ENCODE results near the gene HS3ST2. TPM values are rescaled to one million over a fixed set of nuclear protein-coding genes. Genes with fewer than 3 reads are reported as not detected.

HS3ST2 gene
- total RNA-seq, 1 donor from 2014 or later: 0.26 TPM

DNA sequence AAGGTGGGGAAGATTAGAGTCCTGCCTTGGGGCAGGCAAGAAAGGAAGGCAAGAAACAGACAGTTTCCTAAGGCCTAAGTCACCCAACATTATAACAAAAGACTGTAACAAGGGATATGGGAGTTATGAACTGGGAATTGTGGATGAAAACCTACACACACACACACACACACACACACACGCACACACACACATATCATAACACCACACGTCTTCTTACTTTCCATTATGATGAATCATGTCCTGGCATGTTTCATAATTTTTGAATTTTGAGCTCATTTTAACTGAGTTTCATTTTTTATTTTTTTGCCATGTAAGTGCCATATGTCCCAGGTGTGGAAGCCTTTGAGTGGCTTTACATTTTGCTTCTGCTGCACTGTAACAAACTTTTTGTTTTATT lies 29.9 kb downstream of the HS3ST2 start:
- TF ChIP-seq, protein P1, sequence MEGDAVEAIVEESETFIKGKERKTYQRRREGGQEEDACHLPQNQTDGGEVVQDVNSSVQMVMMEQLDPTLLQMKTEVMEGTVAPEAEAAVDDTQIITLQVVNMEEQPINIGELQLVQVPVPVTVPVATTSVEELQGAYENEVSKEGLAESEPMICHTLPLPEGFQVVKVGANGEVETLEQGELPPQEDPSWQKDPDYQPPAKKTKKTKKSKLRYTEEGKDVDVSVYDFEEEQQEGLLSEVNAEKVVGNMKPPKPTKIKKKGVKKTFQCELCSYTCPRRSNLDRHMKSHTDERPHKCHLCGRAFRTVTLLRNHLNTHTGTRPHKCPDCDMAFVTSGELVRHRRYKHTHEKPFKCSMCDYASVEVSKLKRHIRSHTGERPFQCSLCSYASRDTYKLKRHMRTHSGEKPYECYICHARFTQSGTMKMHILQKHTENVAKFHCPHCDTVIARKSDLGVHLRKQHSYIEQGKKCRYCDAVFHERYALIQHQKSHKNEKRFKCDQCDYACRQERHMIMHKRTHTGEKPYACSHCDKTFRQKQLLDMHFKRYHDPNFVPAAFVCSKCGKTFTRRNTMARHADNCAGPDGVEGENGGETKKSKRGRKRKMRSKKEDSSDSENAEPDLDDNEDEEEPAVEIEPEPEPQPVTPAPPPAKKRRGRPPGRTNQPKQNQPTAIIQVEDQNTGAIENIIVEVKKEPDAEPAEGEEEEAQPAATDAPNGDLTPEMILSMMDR (IDR thresholded peaks at IDR 0.05; ENCODE audit: insufficient read depth, low read length, severe bottlenecking): no peak
- H3K27me3 ChIP-seq (ENCODE audit: control insufficient read depth, insufficient read depth, low read length): no peaks in the 10 kb centered on the region
- DNase-seq (ENCODE audit: low read depth) (peak; percentile 37), FAIRE-seq (no peak)
- H3K4me3 ChIP-seq (ENCODE audit: low read depth, low read length): no peak overlapping the region
- H3K36me3 ChIP-seq (ENCODE audit: control insufficient read depth, insufficient read depth, low read length): no peaks in the 10 kb centered on the region

- DNase-seq (ENCODE audit: low read depth) (no peak), FAIRE-seq (no peak)
- no peaks in the 10 kb centered on the region for H3K27me3 ChIP-seq (ENCODE audit: control insufficient read depth, insufficient read depth, low read length)
- H3K4me3 ChIP-seq (ENCODE audit: low read depth, low read length): no peak overlapping the region
- TF ChIP-seq, protein P1 (IDR thresholded peaks at IDR 0.05; ENCODE audit: insufficient read depth, low read length, severe bottlenecking): no peak
- H3K36me3 ChIP-seq (ENCODE audit: control insufficient read depth, insufficient read depth, low read length): no peaks in the 10 kb centered on the region
Observed at GRCh38 chr16:22844416-22844815, 30.5 kb downstream of the HS3ST2 start.

DNA sequence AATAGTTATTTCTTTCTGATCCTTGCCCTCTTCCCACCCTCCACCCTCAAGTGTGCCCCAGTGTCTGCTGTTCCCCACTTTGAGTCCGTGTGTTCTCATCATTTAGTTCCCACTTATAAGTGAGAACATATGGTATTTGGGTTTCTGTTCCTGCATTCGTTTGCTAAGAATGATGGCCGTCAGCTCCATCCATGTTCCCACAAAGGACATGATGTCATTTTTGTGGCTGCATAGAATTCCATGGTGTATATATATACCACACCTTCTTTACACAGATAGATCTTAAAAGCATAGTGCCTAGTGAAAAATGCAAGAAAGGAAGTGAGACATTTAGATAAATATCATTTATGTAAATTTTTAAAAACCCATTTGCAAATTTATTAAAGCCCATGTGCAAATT lies 33.1 kb downstream of the HS3ST2 start:
- FAIRE-seq (no peak), DNase-seq (ENCODE audit: low read depth) (no peak)
- TF ChIP-seq, protein P1 (IDR thresholded peaks at IDR 0.05; ENCODE audit: insufficient read depth, low read length, severe bottlenecking): no peak
- Histone ChIP-seq H3K36me3 (ENCODE audit: control insufficient read depth, insufficient read depth, low read length) (no peaks in the 10 kb centered on the region), H3K27me3 (ENCODE audit: control insufficient read depth, insufficient read depth, low read length) (no peaks in the 10 kb centered on the region), H3K4me3 (ENCODE audit: low read depth, low read length) (no peak overlapping the region)

- Histone ChIP-seq H3K27me3 (ENCODE audit: control insufficient read depth, insufficient read depth, low read length) (no peaks in the 10 kb centered on the region), H3K4me3 (ENCODE audit: low read depth, low read length) (no peak overlapping the region), H3K36me3 (ENCODE audit: control insufficient read depth, insufficient read depth, low read length) (no peaks in the 10 kb centered on the region)
- DNase-seq (ENCODE audit: low read depth) (no peak), FAIRE-seq (no peak)
- TF ChIP-seq, protein P1 (IDR thresholded peaks at IDR 0.05; ENCODE audit: insufficient read depth, low read length, severe bottlenecking): no peak
Observed at GRCh38 chr16:22847690-22848089, 33.7 kb downstream of the HS3ST2 start.

GRCh38 chr16:22848451-22848850 lies 34.5 kb downstream of the HS3ST2 start:
- FAIRE-seq: no peak

DNA sequence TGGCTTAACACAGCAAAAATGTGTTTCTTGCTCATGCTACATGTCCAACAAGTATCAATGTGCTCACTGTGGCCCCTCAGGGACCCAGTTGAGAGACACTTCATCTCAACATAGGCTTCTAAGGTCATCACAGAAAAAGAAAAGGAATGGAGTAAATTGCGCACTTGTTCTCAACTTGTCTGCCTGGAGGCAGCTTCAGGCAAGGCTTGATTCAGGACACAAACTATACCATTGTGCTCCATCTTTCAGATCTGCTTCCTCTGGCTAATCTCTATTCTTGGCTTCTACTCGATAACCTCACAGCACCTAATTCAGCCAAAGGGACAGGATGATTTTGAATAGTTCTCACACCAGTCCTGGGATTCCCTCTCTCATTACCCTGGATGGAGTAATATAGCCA lies 35.6 kb downstream of the HS3ST2 start:
- DNase-seq (ENCODE audit: low read depth): no peak
- TF ChIP-seq, protein P1 (IDR thresholded peaks at IDR 0.05; ENCODE audit: insufficient read depth, low read length, severe bottlenecking): no peak
- H3K27me3 ChIP-seq (ENCODE audit: control insufficient read depth, insufficient read depth, low read length): no peaks in the 10 kb centered on the region
- FAIRE-seq: peak; percentile 77
- H3K4me3 ChIP-seq (ENCODE audit: low read depth, low read length): no peak overlapping the region
- H3K36me3 ChIP-seq (ENCODE audit: control insufficient read depth, insufficient read depth, low read length): no peaks in the 10 kb centered on the region

More at GRCh38 chr16:22848451-22848850, 34.5 kb downstream of the HS3ST2 start:
- Histone ChIP-seq H3K27me3 (ENCODE audit: control insufficient read depth, insufficient read depth, low read length) (no peaks in the 10 kb centered on the region), H3K4me3 (ENCODE audit: low read depth, low read length) (no peak overlapping the region), H3K36me3 (ENCODE audit: control insufficient read depth, insufficient read depth, low read length) (no peaks in the 10 kb centered on the region)
- TF ChIP-seq, protein P1 (IDR thresholded peaks at IDR 0.05; ENCODE audit: insufficient read depth, low read length, severe bottlenecking): no peak
- DNase-seq (ENCODE audit: low read depth): peak; percentile 34
